Measurements from ENCODE around the gene KLHL26. TPM values are rescaled to one million over a fixed set of nuclear protein-coding genes. Genes with fewer than 3 reads are reported as not detected.
"Not testable (repeated sequence)": the region's sequence is repeated elsewhere in the genome, so short reads cannot be mapped to it uniquely, and the experiment has no call there.

Gene KLHL26
- total and polyA plus RNA-seq, 5 experiments from 2014 or later: 3.3 to 13.9 (median 5.7) TPM

DNA sequence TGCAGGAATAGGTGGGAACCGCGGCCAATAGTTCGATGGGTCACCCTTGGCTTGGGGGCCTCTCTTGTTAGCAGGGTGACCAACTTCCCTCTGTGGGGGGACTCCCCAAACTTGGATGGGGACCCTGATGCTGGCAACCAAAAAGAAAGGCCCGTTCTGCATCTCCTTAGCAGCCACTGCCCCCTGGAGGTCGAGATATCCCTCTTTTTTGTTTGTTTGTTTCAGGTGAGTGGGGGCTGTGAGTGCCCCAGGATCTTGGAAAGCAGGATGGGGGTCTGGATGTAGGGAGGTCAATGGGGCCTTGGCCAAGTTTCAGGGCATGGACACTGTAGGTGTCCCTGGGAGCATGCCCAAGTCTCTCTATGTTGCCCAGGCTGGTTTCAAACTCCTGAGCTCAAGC lies 39.0 kb downstream of the KLHL26 start:
- peak in 5 of 10 donors; percentile 15 to 33 (median 27) for DNase-seq
- no peak overlapping the region for H3K27ac Mint-ChIP-seq

DNA sequence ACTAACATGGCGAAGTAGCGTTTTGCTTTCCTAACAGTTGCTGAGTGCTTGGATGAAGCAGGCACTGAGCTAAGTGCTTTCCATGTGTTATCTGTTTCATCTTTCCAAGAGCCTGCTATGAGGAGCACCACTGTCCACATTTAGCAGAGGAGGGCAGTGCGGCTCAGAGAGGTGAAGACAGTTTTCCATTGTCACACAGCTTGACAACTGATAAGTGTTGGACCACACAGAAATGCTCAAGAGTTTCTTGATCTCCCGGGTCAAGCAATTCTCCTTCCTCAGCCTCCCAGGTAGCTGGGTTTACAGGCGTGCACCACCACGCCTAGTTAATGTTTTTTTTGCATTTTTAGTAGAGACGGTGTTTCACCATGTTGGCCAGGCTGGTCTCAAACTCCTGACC lies 39.9 kb downstream of the KLHL26 start:
- Mint-ChIP-seq H3K36me3 (peaks cover 0 to 2% (median 0%) of the 10 kb centered on the region in 3 donors), H3K9me3 (no peaks in the 10 kb centered on the region), H3K4me1 (peaks cover 0 to 2% (median 0%) of the 10 kb centered on the region in 4 donors), H3K27me3 (no peaks in the 10 kb centered on the region), H3K27ac (no peak overlapping the region), H3K4me3 (no peak overlapping the region)
- DNase-seq (no peak), ATAC-seq (no peak)
- POLR2A ChIA-PET: no interaction called here

More for the DNA sequence above, 39.0 kb downstream of the KLHL26 start:
- H3K9me3 Mint-ChIP-seq: no peaks in the 10 kb centered on the region
- H3K4me1 Mint-ChIP-seq: peaks cover 0 to 4% (median 0%) of the 10 kb centered on the region in 4 donors
- no peak overlapping the region for H3K4me3 Mint-ChIP-seq
- no peaks in the 10 kb centered on the region for H3K27me3 Mint-ChIP-seq
- POLR2A ChIA-PET: interaction anchor here (0.5 kb wide), 2 partner anchors 44 to 194 kb away, joined by 4 read pairs; no protein-coding TSS in a partner anchor
- ATAC-seq: no peak
- peaks cover 0 to 2% (median 0%) of the 10 kb centered on the region in 3 donors for H3K36me3 Mint-ChIP-seq

DNA sequence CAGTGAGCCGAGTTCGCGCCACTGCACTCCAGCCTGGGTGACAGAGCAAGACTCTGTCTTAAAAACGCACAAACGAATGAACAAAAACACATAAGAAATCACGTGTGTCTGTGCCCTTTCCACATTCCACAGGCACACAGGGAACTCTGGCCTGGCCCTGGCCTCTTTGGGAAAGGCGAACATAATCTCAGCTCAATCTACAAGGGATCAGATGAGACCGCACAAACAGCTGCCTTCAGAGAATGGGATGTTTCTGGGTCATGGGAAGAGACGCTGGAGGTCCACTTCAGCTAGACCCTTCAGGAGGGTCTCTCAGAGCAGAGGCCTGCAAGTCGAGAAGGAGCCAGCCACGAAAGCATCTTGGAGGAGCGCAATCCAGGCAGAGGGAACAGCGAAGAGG lies 40.3 kb downstream of the KLHL26 start:
- POLR2A ChIA-PET: no interaction called here
- no peaks in the 10 kb centered on the region for H3K27me3 Mint-ChIP-seq
- no peak for DNase-seq
- H3K4me3 Mint-ChIP-seq: peak overlapping the region in 1 of 10 donors; percentile 15
- peak overlapping the region in 1 of 10 donors; percentile 53 for H3K27ac Mint-ChIP-seq
- H3K4me1 Mint-ChIP-seq: peaks cover 0 to 2% (median 0%) of the 10 kb centered on the region in 4 donors
- H3K9me3 Mint-ChIP-seq: no peaks in the 10 kb centered on the region
- peaks cover 0 to 2% (median 0%) of the 10 kb centered on the region in 3 donors for H3K36me3 Mint-ChIP-seq
- ATAC-seq: no peak

DNA sequence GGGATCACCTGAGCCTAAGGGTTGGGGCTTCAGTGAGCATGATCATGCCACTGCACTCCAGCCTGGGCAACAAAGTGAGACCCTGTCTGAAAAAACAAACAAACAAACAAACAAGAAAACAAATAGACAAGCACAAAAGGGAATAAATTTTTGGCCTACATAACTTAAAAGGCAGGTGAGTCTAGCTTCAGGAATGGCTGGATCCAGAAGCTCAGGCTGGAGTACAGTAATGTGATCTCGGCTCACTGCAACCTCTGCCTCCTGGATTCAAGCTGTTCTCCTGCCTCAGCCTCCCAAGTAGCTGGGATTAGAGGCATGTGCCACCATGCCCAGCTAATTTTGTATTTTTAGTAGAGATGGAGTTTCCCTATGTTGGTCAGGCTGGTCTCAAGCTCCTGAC lies 43.3 kb downstream of the KLHL26 start:
- POLR2A ChIA-PET: interaction anchor here (0.7 to 0.9 kb wide), 2 partner anchors 13 to 87 kb away, joined by 4 to 6 read pairs; no protein-coding TSS in a partner anchor
- H3K27me3 Mint-ChIP-seq, H3K27ac Mint-ChIP-seq, DNase-seq, ATAC-seq, H3K4me3 Mint-ChIP-seq, H3K36me3 Mint-ChIP-seq, H3K9me3 Mint-ChIP-seq: not testable (repeated sequence)
- peaks cover 6 to 25% (median 16%) of the 10 kb centered on the region in 4 donors for H3K4me1 Mint-ChIP-seq

DNA sequence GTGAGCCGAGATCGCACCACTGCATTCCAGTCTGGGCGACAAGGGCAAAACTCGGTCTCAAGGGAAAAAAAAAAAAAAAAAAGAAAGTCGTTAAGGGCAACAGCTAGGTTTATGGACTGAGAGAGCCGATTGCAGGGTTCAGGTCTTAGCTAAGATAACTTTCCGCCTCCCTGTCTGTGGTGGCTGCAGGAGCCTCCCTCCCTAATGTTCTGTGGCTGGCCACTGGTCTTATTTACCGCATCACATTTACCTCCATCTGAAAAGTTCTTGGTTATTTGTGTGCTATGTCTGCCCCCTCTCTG lies 45.9 kb downstream of the KLHL26 start:
- H3K27me3 Mint-ChIP-seq: no peaks in the 10 kb centered on the region
- H3K4me1 Mint-ChIP-seq: peaks cover 10 to 47% (median 27%) of the 10 kb centered on the region in 4 donors
- peak overlapping the region; percentile 80 to 94 (median 86) for H3K4me3 Mint-ChIP-seq
- peaks cover 0 to 5% (median 0%) of the 10 kb centered on the region in 3 donors for H3K36me3 Mint-ChIP-seq
- DNase-seq: no peak
- H3K9me3 Mint-ChIP-seq: no peaks in the 10 kb centered on the region
- POLR2A ChIA-PET: interaction anchor here (0.6 to 2.0 kb wide), 8 partner anchors 17 to 254 kb away, joined by 3 to 10 read pairs (median 4); partner anchors contain the start of genes COPE, DDX49, REX1BD and UPF1
- H3K27ac Mint-ChIP-seq: peak overlapping the region in 9 of 10 donors; percentile 77 to 95 (median 86)
- ATAC-seq: no peak

DNA sequence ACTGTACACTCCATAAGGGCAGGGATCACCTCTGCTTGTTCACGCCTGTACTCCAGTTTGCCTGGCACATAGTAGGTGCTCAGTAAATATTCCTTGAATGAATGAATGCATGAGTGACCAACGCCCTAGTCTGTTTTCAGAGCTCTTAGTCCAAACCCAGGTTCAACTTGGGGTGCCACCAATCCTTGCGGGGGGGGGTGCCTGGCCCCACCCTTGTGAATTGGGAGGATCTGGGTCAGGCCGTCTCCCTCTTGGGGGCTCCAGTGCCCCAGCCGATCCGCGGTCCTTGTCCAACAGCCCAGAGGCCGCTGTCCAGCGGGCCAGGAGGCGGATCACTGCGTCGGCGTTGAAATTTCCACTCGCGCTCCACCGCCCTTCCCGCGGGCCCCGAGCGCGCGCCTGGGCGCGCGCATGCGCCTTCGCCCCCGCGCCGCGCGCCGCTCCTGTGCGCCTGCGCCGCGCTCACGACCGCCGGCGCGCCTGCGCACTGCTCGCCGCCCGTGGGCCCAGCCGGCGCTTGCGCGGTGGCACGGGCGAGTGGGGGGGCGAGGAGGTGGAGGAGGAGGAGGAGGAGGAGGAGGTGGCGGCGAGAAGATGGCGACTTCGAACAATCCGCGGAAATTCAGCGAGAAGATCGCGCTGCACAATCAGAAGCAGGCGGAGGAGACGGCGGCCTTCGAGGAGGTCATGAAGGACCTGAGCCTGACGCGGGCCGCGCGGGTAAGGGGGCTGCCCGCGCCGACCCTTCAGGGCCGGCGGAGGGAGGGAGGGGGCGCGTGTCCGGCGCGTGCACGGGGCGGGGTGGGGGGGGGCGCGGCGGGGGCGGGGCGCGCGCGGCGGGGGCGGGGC lies 46.5 kb downstream of the KLHL26 start, which contains the start of gene CRTC1:
TSS of gene CRTC1 (plus strand) at position 572 of the 849 bp plus-strand sequence. CDS start at position 595, 23 bp downstream.
- Mint-ChIP-seq H3K36me3 (peaks cover 0 to 5% (median 0%) of the 10 kb centered on the region in 3 donors), H3K27ac (peak within 1 kb of the TSS; percentile 40 to 96 (median 91)), H3K4me1 (peaks cover 13 to 51% (median 30%) of the 10 kb centered on the region in 4 donors), H3K27me3 (no peaks in the 10 kb centered on the region), H3K4me3 (peak within 1 kb of the TSS; percentile 80 to 94 (median 86)), H3K9me3 (no peaks in the 10 kb centered on the region)
- POLR2A ChIA-PET: interaction anchor here (0.6 to 2.9 kb wide), 8 partner anchors 16 to 246 kb away, joined by 3 to 13 read pairs (median 4); partner anchors contain the start of genes COPE, DDX49, REX1BD and UPF1
- ATAC-seq (peak; percentile 86), DNase-seq (peak; percentile 91 to 96 (median 95))

DNA sequence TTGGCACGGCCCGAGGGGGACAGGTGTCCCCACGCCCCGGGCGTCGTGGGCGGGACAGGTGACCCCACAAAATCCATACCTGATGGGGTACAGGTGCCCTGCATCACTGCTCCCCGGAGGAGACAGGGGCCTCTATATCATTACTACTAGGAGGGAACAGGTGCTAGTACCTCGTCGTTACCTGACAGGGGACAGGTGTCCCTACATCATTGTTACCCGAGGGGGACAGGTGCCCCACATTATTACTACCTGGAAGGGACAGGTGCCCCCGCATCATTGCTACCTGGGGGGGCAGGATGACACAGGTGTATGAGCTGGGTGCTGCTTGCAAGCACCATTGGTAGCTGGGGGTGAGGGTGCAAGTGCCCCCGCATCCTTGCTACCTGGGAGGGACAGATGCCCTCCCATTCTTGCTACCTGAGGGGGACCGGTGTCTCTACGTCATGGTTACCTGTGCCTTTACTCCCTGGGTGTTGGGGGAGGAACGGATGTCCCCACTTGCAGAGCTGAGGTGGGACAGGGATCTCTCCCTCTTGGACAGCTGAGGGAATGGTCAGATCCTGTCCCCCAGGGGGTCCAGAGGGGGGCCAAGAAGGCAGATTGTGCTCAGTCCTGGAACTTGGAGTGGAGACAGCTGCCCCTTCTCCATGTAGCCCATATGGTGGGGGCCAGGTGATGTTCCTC lies 47.3 kb downstream of the KLHL26 start:
- no peaks in the 10 kb centered on the region for H3K27me3 Mint-ChIP-seq
- POLR2A ChIA-PET: interaction anchor here (0.7 to 2.9 kb wide), 4 partner anchors 16 to 165 kb away, joined by 3 to 13 read pairs (median 3); no protein-coding TSS in a partner anchor
- peaks cover 13 to 56% (median 30%) of the 10 kb centered on the region in 4 donors for H3K4me1 Mint-ChIP-seq

DNA sequence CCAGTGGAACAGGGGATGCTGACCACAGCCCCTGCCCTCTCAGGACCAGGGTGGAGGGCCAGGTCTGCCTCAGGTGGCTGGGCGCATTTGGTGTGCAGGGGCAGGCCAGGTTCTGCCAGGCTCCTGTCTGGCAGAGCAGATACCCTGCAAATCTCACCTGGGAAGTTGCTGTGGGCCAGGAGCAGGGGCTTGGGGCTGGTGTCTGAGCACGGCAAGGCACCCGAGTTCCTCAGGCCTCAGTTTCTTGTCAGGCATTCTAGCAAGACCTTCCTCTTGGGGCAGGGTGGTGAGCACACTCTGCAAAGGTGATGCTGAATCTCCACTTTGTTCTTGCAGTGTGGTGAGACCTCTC lies 47.8 kb downstream of the KLHL26 start:
- no peaks in the 10 kb centered on the region for H3K27me3 Mint-ChIP-seq
- no peaks in the 10 kb centered on the region for H3K9me3 Mint-ChIP-seq
- POLR2A ChIA-PET: interaction anchor here (0.6 to 2.9 kb wide), 5 partner anchors 15 to 165 kb away, joined by 3 to 13 read pairs (median 3); no protein-coding TSS in a partner anchor
- peaks cover 0 to 5% (median 0%) of the 10 kb centered on the region in 3 donors for H3K36me3 Mint-ChIP-seq
- DNase-seq (no peak), ATAC-seq (no peak)
- peak overlapping the region; percentile 77 to 92 (median 80) for H3K4me3 Mint-ChIP-seq
- H3K4me1 Mint-ChIP-seq: peaks cover 15 to 59% (median 32%) of the 10 kb centered on the region in 4 donors
- H3K27ac Mint-ChIP-seq: peak overlapping the region in 7 of 10 donors; percentile 64 to 88 (median 75)

More for the DNA sequence above, 47.3 kb downstream of the KLHL26 start:
- Mint-ChIP-seq H3K27ac (peak overlapping the region in 9 of 10 donors; percentile 10 to 89 (median 69)), H3K4me3 (peak overlapping the region; percentile 77 to 92 (median 80)), H3K9me3 (no peaks in the 10 kb centered on the region), H3K36me3 (peaks cover 0 to 5% (median 0%) of the 10 kb centered on the region in 3 donors)
- peak in 1 of 10 donors; percentile 31 for DNase-seq
- ATAC-seq: peak; percentile 51 to 58

DNA sequence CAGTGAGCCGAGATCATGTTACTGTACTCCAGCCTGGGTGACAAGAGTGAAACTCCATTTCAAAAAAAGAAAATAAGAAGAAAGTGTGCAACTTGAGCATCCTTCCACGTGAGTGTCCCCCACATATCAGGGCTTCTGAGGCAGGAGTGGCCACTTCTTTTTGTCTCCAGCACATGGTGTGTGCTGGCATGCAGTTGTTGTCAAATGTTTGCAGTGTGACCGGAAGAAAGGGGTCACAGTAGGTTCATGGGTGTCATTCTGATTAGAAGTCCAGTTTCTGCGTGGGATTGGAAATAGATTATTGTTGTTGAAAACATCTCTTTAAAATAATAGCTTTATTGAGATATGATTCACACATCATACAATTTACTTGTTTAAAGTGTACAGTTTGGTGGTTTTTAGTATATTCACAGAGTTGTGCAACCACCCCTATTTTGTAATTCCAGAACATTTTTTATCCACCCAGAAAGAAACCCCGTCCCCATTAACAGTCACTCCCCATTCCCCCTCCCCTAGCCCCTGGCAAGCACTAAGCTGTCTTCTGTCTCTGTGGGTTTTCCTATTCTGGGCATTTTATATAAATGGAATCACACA lies 48.9 kb downstream of the KLHL26 start:
- H3K27ac Mint-ChIP-seq: peak overlapping the region in 5 of 10 donors; percentile 46 to 77 (median 68)
- H3K4me3 Mint-ChIP-seq: peak overlapping the region in 7 of 10 donors; percentile 13 to 85 (median 79)
- H3K27me3 Mint-ChIP-seq: no peaks in the 10 kb centered on the region
- POLR2A ChIA-PET: interaction anchor here (0.6 to 2.9 kb wide), 3 partner anchors 11 to 146 kb away, joined by 3 to 13 read pairs (median 3); partner anchors contain the start of gene UPF1
- ATAC-seq (no peak), DNase-seq (no peak)
- H3K9me3 Mint-ChIP-seq: no peaks in the 10 kb centered on the region
- H3K36me3 Mint-ChIP-seq: peaks cover 0 to 5% (median 0%) of the 10 kb centered on the region in 3 donors
- H3K4me1 Mint-ChIP-seq: peaks cover 17 to 63% (median 35%) of the 10 kb centered on the region in 4 donors

DNA sequence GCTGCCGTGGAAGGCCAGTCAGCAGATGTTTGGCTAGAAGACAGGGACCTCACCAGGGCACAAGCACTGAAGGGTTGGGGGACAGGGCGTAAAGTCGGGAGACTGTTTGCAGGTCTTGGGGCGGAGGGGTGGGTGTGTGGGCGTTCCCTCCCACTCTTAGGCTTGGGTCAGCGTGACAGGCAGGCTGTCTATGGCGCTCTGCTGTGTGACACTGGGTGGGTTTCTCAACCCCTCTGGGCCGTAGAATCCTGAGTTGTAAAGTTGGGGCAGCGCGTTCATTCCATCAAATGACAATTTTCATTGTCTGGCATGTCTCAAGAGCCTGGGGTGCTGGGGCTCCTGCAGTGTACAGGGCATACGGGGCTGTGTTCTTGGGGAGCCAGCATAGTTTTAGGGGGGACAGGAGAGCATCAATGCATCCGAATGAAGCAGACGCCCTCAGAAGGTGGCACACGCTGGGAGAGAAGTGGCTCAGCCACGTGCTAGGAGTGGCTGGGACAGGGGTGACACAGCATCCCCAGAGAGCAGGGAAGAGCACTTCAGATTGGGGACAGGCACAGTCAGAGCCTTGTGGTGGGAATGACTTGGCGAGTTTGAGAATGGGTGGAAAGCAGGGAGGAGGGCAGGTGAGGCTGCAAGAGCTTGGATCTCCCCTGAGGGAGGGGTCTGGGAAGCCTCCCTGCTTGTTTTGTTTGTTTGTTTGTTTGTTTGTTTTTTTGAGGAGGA lies 51.1 kb downstream of the KLHL26 start:
- Mint-ChIP-seq H3K36me3 (peaks cover 0 to 5% (median 0%) of the 10 kb centered on the region in 3 donors), H3K27ac (peak overlapping the region in 4 of 10 donors; percentile 14 to 83 (median 70)), H3K27me3 (no peaks in the 10 kb centered on the region), H3K4me1 (peaks cover 17 to 62% (median 32%) of the 10 kb centered on the region in 4 donors), H3K4me3 (peak overlapping the region in 1 of 10 donors; percentile 20), H3K9me3 (no peaks in the 10 kb centered on the region)
- DNase-seq: no peak
- ATAC-seq: no peak
- POLR2A ChIA-PET: no interaction called here

DNA sequence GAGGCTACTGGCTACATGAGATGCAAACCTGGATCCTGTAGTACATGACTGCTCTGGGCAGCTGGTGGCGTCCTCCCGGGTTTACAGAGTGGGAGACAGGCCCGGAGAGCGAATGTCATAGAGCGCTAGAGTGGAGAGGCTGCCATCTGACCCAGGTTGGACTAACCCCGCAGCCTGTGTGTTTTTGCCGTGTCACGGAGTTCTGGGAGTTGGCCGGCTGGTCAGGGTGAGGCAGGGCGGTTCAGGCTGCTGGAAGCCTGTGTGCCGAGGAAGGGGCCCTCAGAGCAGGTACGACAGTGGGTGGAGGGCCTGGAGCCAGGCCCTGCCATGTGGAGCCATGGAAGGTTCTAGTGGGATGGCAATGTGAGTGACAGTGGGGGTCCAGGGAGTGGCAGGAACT lies 59.2 kb downstream of the KLHL26 start:
- POLR2A ChIA-PET: no interaction called here
- Mint-ChIP-seq H3K36me3 (no peaks in the 10 kb centered on the region), H3K4me3 (peak overlapping the region in 2 of 10 donors; percentile 14 to 43), H3K4me1 (peaks cover 19 to 56% (median 38%) of the 10 kb centered on the region in 4 donors), H3K27me3 (no peaks in the 10 kb centered on the region), H3K9me3 (no peaks in the 10 kb centered on the region), H3K27ac (peak overlapping the region in 7 of 10 donors; percentile 48 to 93 (median 71))
- DNase-seq: no peak
- ATAC-seq: no peak

All from naive thymus-derived CD8-positive, alpha-beta T cell (primary cell).